H9 (cell line): ENCODE results near the gene ULK4. TPM values are rescaled to one million over a fixed set of nuclear protein-coding genes. Genes with fewer than 3 reads are reported as not detected.

Source experiments
- DNase-seq: peaks from one replicate; pipeline ENCODE4 v3.0.0-alpha.2; 2017
- H2AFZ ChIP-seq: one replicate; pipeline ENCODE4 v1.6.1; 2013; ENCODE audit warnings: mild to moderate bottlenecking, low read length, control low read depth, moderate library complexity
- H2AK5ac ChIP-seq: 2 replicates; pipeline ENCODE4 v1.6.1; 2013; ENCODE audit warnings: low read length, control low read depth, mixed read lengths; ENCODE audit not compliant: insufficient read length
- H2BK120ac ChIP-seq: one replicate; pipeline ENCODE4 v1.6.1; 2013; ENCODE audit warnings: low read depth, mild to moderate bottlenecking, low read length, control low read depth, inconsistent platforms; ENCODE audit not compliant: poor library complexity, severe bottlenecking
- H2BK12ac ChIP-seq: 2 replicates; pipeline ENCODE4 v1.6.1; 2013; ENCODE audit warnings: low read length, control low read depth, mixed read lengths, low read depth; ENCODE audit not compliant: insufficient read length
- H2BK15ac ChIP-seq: 2 replicates; pipeline ENCODE4 v1.6.1; 2013; ENCODE audit warnings: low read depth, low read length, control low read depth
- H2BK20ac ChIP-seq: one replicate; pipeline ENCODE4 v1.6.1; 2013; ENCODE audit warnings: low read depth, mild to moderate bottlenecking, low read length, control low read depth, inconsistent platforms; ENCODE audit not compliant: poor library complexity, severe bottlenecking
- H2BK5ac ChIP-seq: 2 replicates; pipeline ENCODE4 v1.6.1; 2013; ENCODE audit warnings: low read length, control low read depth, mixed read lengths; ENCODE audit not compliant: insufficient read length
- H3K14ac ChIP-seq: 2 replicates; pipeline ENCODE4 v1.6.1; 2013; ENCODE audit warnings: low read length, control low read depth; ENCODE audit not compliant: insufficient read depth
- H3K18ac ChIP-seq: 2 replicates; pipeline ENCODE4 v1.6.1; 2013; ENCODE audit warnings: low read depth, mild to moderate bottlenecking, mixed read lengths, low read length, control low read depth; ENCODE audit not compliant: insufficient read length
- H3K23ac ChIP-seq: 2 replicates; pipeline ENCODE4 v1.6.1; 2013; ENCODE audit warnings: low read length, control low read depth, mixed read lengths, low read depth; ENCODE audit not compliant: insufficient read length
- H3K23me2 ChIP-seq: 2 replicates; pipeline ENCODE4 v1.6.1; 2013; ENCODE audit warnings: low read depth, mild to moderate bottlenecking, mixed read lengths, low read length, control low read depth; ENCODE audit not compliant: insufficient read length, poor library complexity, severe bottlenecking
- H3K27ac ChIP-seq: 2 replicates; pipeline ENCODE4 v1.5.1; 2013; ENCODE audit warnings: low read length, control low read depth, mixed read lengths, low read depth; ENCODE audit not compliant: insufficient read length
- H3K27me3 ChIP-seq: 2 replicates; pipeline ENCODE4 v1.6.1; 2013; ENCODE audit warnings: low read length, control low read depth, inconsistent platforms; ENCODE audit not compliant: insufficient read depth
- H3K4ac ChIP-seq: 2 replicates; pipeline ENCODE4 v1.6.1; 2013; ENCODE audit warnings: low read depth, mild to moderate bottlenecking, control low read depth, inconsistent platforms, low read length, moderate library complexity
- H3K4me1 ChIP-seq: 2 replicates; pipeline ENCODE4 v1.6.1; 2013; ENCODE audit warnings: low read length, control low read depth, inconsistent platforms; ENCODE audit not compliant: insufficient read depth
- H3K4me2 ChIP-seq: 2 replicates; pipeline ENCODE4 v1.6.1; 2013; ENCODE audit warnings: low read length, control low read depth, mixed read lengths; ENCODE audit not compliant: insufficient read length, insufficient read depth
- H3K56ac ChIP-seq: 2 replicates; pipeline ENCODE4 v1.6.1; 2013; ENCODE audit warnings: low read depth, mild to moderate bottlenecking, mixed read lengths, low read length, control low read depth; ENCODE audit not compliant: insufficient read length
- H3K79me1 ChIP-seq: 2 replicates; pipeline ENCODE4 v1.6.1; 2013; ENCODE audit warnings: low read depth, mild to moderate bottlenecking, moderate library complexity, low read length, control low read depth, inconsistent platforms; ENCODE audit not compliant: insufficient read depth, poor library complexity, severe bottlenecking
- H3K79me2 ChIP-seq: 2 replicates; pipeline ENCODE4 v1.6.1; 2013; ENCODE audit warnings: low read length, control low read depth, inconsistent platforms; ENCODE audit not compliant: insufficient read depth
- H3K9ac ChIP-seq: 2 replicates; pipeline ENCODE4 v1.6.1; 2013; ENCODE audit warnings: low read length, control low read depth, mixed read lengths; ENCODE audit not compliant: insufficient read length; ENCODE audit errors: extremely low read depth
- H3K9me3 ChIP-seq: one replicate; pipeline ENCODE4 v1.6.1; 2013; ENCODE audit warnings: low read depth, low read length, inconsistent platforms; ENCODE audit not compliant: control insufficient read depth
- H3T11ph ChIP-seq: one replicate; pipeline ENCODE4 v1.6.1; 2013; ENCODE audit warnings: mild to moderate bottlenecking, low read length, control low read depth, inconsistent platforms
- H4K20me1 ChIP-seq: one replicate; pipeline ENCODE4 v1.6.1; 2013; ENCODE audit not compliant: control insufficient read depth, insufficient read length, insufficient read depth
- H4K5ac ChIP-seq: 2 replicates; pipeline ENCODE4 v1.6.1; 2013; ENCODE audit warnings: low read depth, mild to moderate bottlenecking, mixed read lengths, low read length, control low read depth; ENCODE audit not compliant: insufficient read length
- H4K8ac ChIP-seq: replicated peaks from 2 replicates; pipeline ENCODE4 v1.6.1; 2013; ENCODE audit warnings: low read length, control low read depth, mixed read lengths, low read depth; ENCODE audit not compliant: insufficient read length
- H4K91ac ChIP-seq: 2 replicates; pipeline ENCODE4 v1.6.1; 2013; ENCODE audit warnings: low read depth, mild to moderate bottlenecking, moderate library complexity, mixed read lengths, low read length, control low read depth; ENCODE audit not compliant: insufficient read length
- H3K27ac Mint-ChIP-seq, 3 experiments: 2 replicates in 2 of 3; 3 replicates in 1 of 3; pipeline ENCODE4 v1.8.0; 2020 to 2021; ENCODE audit warnings: mixed read lengths in 3 of 3, mild to moderate bottlenecking in 1 of 3, moderate library complexity in 1 of 3
- H3K27me3 Mint-ChIP-seq: 2 replicates; pipeline ENCODE4 v1.8.0; 2021; ENCODE audit warnings: low read depth, mild to moderate bottlenecking, moderate library complexity, mixed read lengths
- H3K36me3 Mint-ChIP-seq, 3 experiments: 2 replicates in 2 of 3; 3 replicates in 1 of 3; pipeline ENCODE4 v1.8.0; 2020 to 2021; ENCODE audit warnings: low read depth in 3 of 3, mixed read lengths in 3 of 3; ENCODE audit not compliant: insufficient read depth in 1 of 3
- H3K4me1 Mint-ChIP-seq, 2 experiments: 2 replicates each; pipeline ENCODE4 v1.8.0; 2020; ENCODE audit warnings: mixed read lengths in 2 of 2
- H3K4me3 Mint-ChIP-seq, 2 experiments: 2 replicates in 1 of 2; 3 replicates in 1 of 2; pipeline ENCODE4 v1.8.0; 2020 to 2021; ENCODE audit warnings: mild to moderate bottlenecking in 2 of 2, mixed read lengths in 2 of 2, moderate library complexity in 1 of 2
- H3K9me3 Mint-ChIP-seq, 2 experiments: 2 replicates in 1 of 2; 3 replicates in 1 of 2; pipeline ENCODE4 v1.8.0; 2020; ENCODE audit warnings: mild to moderate bottlenecking in 2 of 2, mixed read lengths in 2 of 2, moderate library complexity in 1 of 2
- WGBS: extraction: QIAGEN DNeasy Blood & Tissue Kit; methylation state at CpG from one replicate; pipeline ENCODE4 v1.1.7; 2013; ENCODE audit warnings: missing lambda C conversion rate, low lambda C conversion rate, mixed read lengths; ENCODE audit not compliant: insufficient read length; ENCODE audit errors: extremely low coverage; 5-methylcytosine and 5-hydroxymethylcytosine counted together
- total RNA-seq: library from RNA; stranded (reverse); gene quantifications from 2 replicates; pipeline ENCODE4 v1.2.1, GENCODE V29; 2021
- TF ChIP-seq, protein P1 (sequence below): fragments of 200-600 bp; sonication (generic); conservative IDR thresholded peaks from 3 replicates; pipeline ENCODE4 v1.8.0; 2021; ENCODE audit warnings: antibody characterized with exemption, mild to moderate bottlenecking

The ULK4 gene
- total RNA-seq, 1 experiment from 2014 or later, result 12.9 TPM

DNA sequence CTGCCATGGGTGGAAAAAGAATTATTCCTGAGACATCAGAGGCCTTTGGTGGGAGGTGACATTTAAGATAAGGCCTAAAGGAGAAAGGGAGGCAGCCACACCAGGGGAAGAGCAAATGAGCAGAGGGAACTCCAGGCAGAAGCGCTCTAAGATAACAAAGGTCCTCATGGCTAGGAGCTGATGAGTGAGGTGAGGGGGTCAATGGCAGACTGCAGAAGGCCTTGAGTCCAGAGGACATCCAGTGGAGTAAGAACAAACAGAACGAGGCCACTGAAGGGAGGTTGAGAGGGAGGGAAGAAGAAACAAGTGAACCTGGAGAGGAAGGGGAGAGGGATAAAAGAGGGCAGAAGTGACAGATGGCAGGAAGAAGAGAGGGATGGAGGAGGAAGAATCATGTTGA is 665.3 kb downstream of the ULK4 start:
- Histone ChIP-seq H2BK20ac (no peak overlapping the region), H3K4me1 (no peaks in the 10 kb centered on the region), H3K4me2 (no peak overlapping the region), H3K14ac (no peak overlapping the region), H2BK120ac (no peak overlapping the region), H2BK15ac (no peak overlapping the region), H2BK12ac (no peak overlapping the region), H2AFZ (no peak overlapping the region), H3K18ac (no peak overlapping the region), H3K56ac (no peak overlapping the region), H3K9ac (no peak overlapping the region), H4K5ac (no peak overlapping the region), H3K23ac (no peak overlapping the region), H4K20me1 (no peaks in the 10 kb centered on the region), H3K9me3 (no peaks in the 10 kb centered on the region), H4K91ac (no peak overlapping the region), H2AK5ac (no peak overlapping the region), H3K23me2 (no peaks in the 10 kb centered on the region), H3K79me1 (no peaks in the 10 kb centered on the region), H4K8ac (no peak overlapping the region), H2BK5ac (no peak overlapping the region), H3K4ac (no peak overlapping the region), H3K79me2 (no peaks in the 10 kb centered on the region), H3K27me3 (no peaks in the 10 kb centered on the region), H3T11ph (no peak overlapping the region), H3K27ac (no peak overlapping the region)
- TF ChIP-seq, protein P1, sequence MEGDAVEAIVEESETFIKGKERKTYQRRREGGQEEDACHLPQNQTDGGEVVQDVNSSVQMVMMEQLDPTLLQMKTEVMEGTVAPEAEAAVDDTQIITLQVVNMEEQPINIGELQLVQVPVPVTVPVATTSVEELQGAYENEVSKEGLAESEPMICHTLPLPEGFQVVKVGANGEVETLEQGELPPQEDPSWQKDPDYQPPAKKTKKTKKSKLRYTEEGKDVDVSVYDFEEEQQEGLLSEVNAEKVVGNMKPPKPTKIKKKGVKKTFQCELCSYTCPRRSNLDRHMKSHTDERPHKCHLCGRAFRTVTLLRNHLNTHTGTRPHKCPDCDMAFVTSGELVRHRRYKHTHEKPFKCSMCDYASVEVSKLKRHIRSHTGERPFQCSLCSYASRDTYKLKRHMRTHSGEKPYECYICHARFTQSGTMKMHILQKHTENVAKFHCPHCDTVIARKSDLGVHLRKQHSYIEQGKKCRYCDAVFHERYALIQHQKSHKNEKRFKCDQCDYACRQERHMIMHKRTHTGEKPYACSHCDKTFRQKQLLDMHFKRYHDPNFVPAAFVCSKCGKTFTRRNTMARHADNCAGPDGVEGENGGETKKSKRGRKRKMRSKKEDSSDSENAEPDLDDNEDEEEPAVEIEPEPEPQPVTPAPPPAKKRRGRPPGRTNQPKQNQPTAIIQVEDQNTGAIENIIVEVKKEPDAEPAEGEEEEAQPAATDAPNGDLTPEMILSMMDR, result no peak
- no CpG with 5 or more reads among the region's 2 CpGs for WGBS
- peak overlapping the region in 1 of 3 experiments; percentile 83; a peak in 2 of 7 replicates for H3K27ac Mint-ChIP-seq
- no peaks in the 10 kb centered on the region for H3K27me3 Mint-ChIP-seq
- H3K4me3 Mint-ChIP-seq, result no peak overlapping the region
- no peaks in the 10 kb centered on the region for H3K36me3 Mint-ChIP-seq
- no peaks in the 10 kb centered on the region for H3K4me1 Mint-ChIP-seq
- no peaks in the 10 kb centered on the region for H3K9me3 Mint-ChIP-seq
- DNase-seq, result no peak
